Measurements from ENCODE around the gene DCUN1D1. TPM values are rescaled to one million over a fixed set of nuclear protein-coding genes. Genes with fewer than 3 reads are reported as not detected.

The DCUN1D1 gene
- total and polyA plus RNA-seq, 2 of the 13 experiments (the other 11 are each of a cell fraction or from before 2014, with no cell fraction given): 10.5 to 39.7 TPM

GRCh38 chr3:182920515-182921084 is 59.7 kb downstream of the DCUN1D1 start:
- WGBS (ENCODE audit: low lambda C conversion rate): 76% methylated on average over 9 of the region's 9 CpGs
- Histone ChIP-seq H3K27ac (ENCODE audit: extremely low read length, insufficient read depth, low read length) (no peak overlapping the region), H4K20me1 (ENCODE audit: insufficient read depth, low read length) (no peaks in the 10 kb centered on the region), H3K9ac (ENCODE audit: insufficient read depth, low read depth, low read length) (no peak overlapping the region), H3K4me1 (ENCODE audit: insufficient read depth, low read length) (no peaks in the 10 kb centered on the region), H3K79me2 (ENCODE audit: insufficient read depth, low read length) (no peaks in the 10 kb centered on the region), H3K36me3 (replicated peaks in 1 of 2; ENCODE audit: control insufficient read depth in 1 of 2, insufficient read depth in 2 of 2, low read length in 2 of 2) (peaks cover 0 to 1% of the 10 kb centered on the region in 2 experiments; a peak in 1 of 5 replicates), H3K4me3 (replicated peaks in 1 of 3; ENCODE audit: insufficient read depth in 1 of 3, low read depth in 2 of 3, low read length in 3 of 3) (no peak overlapping the region), H3K4me2 (ENCODE audit: low read depth, low read length) (no peak overlapping the region), H3K9me3 (ENCODE audit: low read length) (no peaks in the 10 kb centered on the region), H3K27me3 (ENCODE audit: control insufficient read depth in 1 of 2, insufficient read depth in 2 of 2, low read length in 2 of 2) (no peaks in the 10 kb centered on the region), H2AFZ (ENCODE audit: low read length) (no peak overlapping the region)
- BruUV-seq (replicated peaks): no TSS peak
- POLR2A ChIA-PET: no interaction called here
- FAIRE-seq (no peak), ATAC-seq (no peak; the same call in 2 of the 3 replicates), DNase-seq (ENCODE audit: low spot score) (no peak)
- intact Hi-C loops (cut with micrococcal nuclease; ENCODE audit: unreplicated experiment): no loop called here
- in situ Hi-C loops (cut with HindIII; ENCODE audit: extremely low pct_ligation_motif_present, low pct_unique_long_range_greater_than_20kb): no loop called here
- CTCF ChIA-PET (ENCODE audit: low intra/inter-chr PET ratio, low total read pairs): no interaction called here
- TF ChIP-seq JUN (CRISPR knock-in tag; IDR thresholded peaks at IDR 0.05): no peak
- no peak for TF ChIP-seq CSRNP2 (CRISPR knock-in tag; conservative IDR thresholded peaks at IDR 0.05; ENCODE audit: low read depth)
- no peak for TF ChIP-seq AHDC1 (CRISPR knock-in tag; IDR thresholded peaks at IDR 0.05; ENCODE audit: borderline replicate concordance)
- no peak for TF ChIP-seq ZNF460 (CRISPR knock-in tag; IDR thresholded peaks at IDR 0.05; ENCODE audit: borderline replicate concordance)
- TF ChIP-seq, protein P1, sequence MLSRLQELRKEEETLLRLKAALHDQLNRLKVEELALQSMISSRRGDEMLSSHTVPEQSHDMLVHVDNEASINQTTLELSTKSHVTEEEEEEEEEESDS (CRISPR knock-in tag; IDR thresholded peaks at IDR 0.05; ENCODE audit: borderline replicate concordance): no peak
- TF ChIP-seq MLLT10 (CRISPR knock-in tag; IDR thresholded peaks at IDR 0.05): no peak
- no peak for TF ChIP-seq ZNF557 (CRISPR knock-in tag; IDR thresholded peaks at IDR 0.05)
- no peak for TF ChIP-seq ZSCAN12 (CRISPR knock-in tag; IDR thresholded peaks at IDR 0.05)
- no peak for TF ChIP-seq ZNF20 (CRISPR knock-in tag; IDR thresholded peaks at IDR 0.05)
- TF ChIP-seq SOX5 (CRISPR knock-in tag; IDR thresholded peaks at IDR 0.05; ENCODE audit: borderline replicate concordance): no peak
- TF ChIP-seq HOXA9 (CRISPR knock-in tag; IDR thresholded peaks at IDR 0.05; ENCODE audit: borderline replicate concordance): no peak
- TF ChIP-seq ZFP1 (CRISPR knock-in tag; IDR thresholded peaks at IDR 0.05): no peak
- TF ChIP-seq FOSL1 (CRISPR knock-in tag; IDR thresholded peaks at IDR 0.05; ENCODE audit: borderline replicate concordance): no peak
- TF ChIP-seq TAF15 (IDR thresholded peaks at IDR 0.05; ENCODE audit: low read depth, low read length, poor library complexity, severe bottlenecking): no peak
- no peak for TF ChIP-seq RXRA (CRISPR knock-in tag; IDR thresholded peaks at IDR 0.05)
- TF ChIP-seq KLF6 (CRISPR knock-in tag; IDR thresholded peaks at IDR 0.05): no peak
- no peak for TF ChIP-seq MIER2 (CRISPR knock-in tag; IDR thresholded peaks at IDR 0.05)
